ENCODE measurements around the gene MAG. TPM values are rescaled to one million over a fixed set of nuclear protein-coding genes. Genes with fewer than 3 reads are reported as not detected.

The MAG gene
- total and polyA plus RNA-seq, 3 donors from 2014 or later = 5.4 to 18.4 (median 10.8) TPM

GRCh38 chr19:35306473-35307246 is 14.7 kb downstream of the MAG start:
- no peak for TF ChIP-seq CTCF (IDR thresholded peaks at IDR 0.05)
- no peak for TF ChIP-seq POLR2A (IDR thresholded peaks at IDR 0.05)
- Histone ChIP-seq H3K4me1 (peaks cover 36% of the 10 kb centered on the region), H3K9me3 (no peaks in the 10 kb centered on the region), H3K4me3 (no peak overlapping the region), H3K36me3 (ENCODE audit: low read depth, missing control alignments) (no peaks in the 10 kb centered on the region), H3K27ac (no peak overlapping the region), H3K27me3 (no peaks in the 10 kb centered on the region)
- intact Hi-C loops (cut with DNase I; ENCODE audit: low total_unique reads) = no loop called here
- DNase-seq = no peak
- 90 to 95% methylated on average over 20 of the region's 20 CpGs for WGBS, 2 donors

GRCh38 chr19:35307931-35308330 is 16.0 kb downstream of the MAG start:
- Histone ChIP-seq H3K4me1 (peaks cover 43% of the 10 kb centered on the region), H3K9me3 (no peaks in the 10 kb centered on the region), H3K36me3 (ENCODE audit: low read depth, missing control alignments) (no peaks in the 10 kb centered on the region), H3K27ac (peak overlapping the region in 1 of 2 donors; percentile 56), H3K4me3 (no peak overlapping the region), H3K27me3 (no peaks in the 10 kb centered on the region)
- TF ChIP-seq CTCF (IDR thresholded peaks at IDR 0.05) = no peak
- TF ChIP-seq POLR2A (IDR thresholded peaks at IDR 0.05) = no peak
- 40 to 44% methylated on average over 10 of the region's 10 CpGs for WGBS, 2 donors
- peak; percentile 31 for DNase-seq
- intact Hi-C loops (cut with DNase I; ENCODE audit: low total_unique reads) = no loop called here

- TF ChIP-seq POLR2A (IDR thresholded peaks at IDR 0.05) (no peak), CTCF (IDR thresholded peaks at IDR 0.05) (no peak)
- no peak for DNase-seq
- H3K9me3 ChIP-seq = no peaks in the 10 kb centered on the region
- H3K4me1 ChIP-seq = peaks cover 43% of the 10 kb centered on the region
- intact Hi-C loops (cut with DNase I; ENCODE audit: low total_unique reads) = no loop called here
- 53 to 58% methylated on average over 7 of the region's 7 CpGs for WGBS, 2 donors
- H3K27ac ChIP-seq = peak overlapping the region; percentile 63 to 80
- H3K27me3 ChIP-seq = no peaks in the 10 kb centered on the region
- H3K4me3 ChIP-seq = no peak overlapping the region
- no peaks in the 10 kb centered on the region for H3K36me3 ChIP-seq (ENCODE audit: low read depth, missing control alignments)
Observed at GRCh38 chr19:35308910-35309309, 16.9 kb downstream of the MAG start.

GRCh38 chr19:35309481-35310279 is 17.7 kb downstream of the MAG start:
- intact Hi-C loops (cut with DNase I; ENCODE audit: low total_unique reads) = no loop called here
- peak; percentile 90 for DNase-seq
- WGBS, 2 donors = 6 to 14% methylated on average over 9 to 47 of the region's 47 CpGs
- peak overlapping the region; percentile 63 to 80 for H3K27ac ChIP-seq
- H3K4me3 ChIP-seq = peak overlapping the region in 1 of 2 donors; percentile 12
- TF ChIP-seq CTCF (IDR thresholded peaks at IDR 0.05) (no peak), POLR2A (IDR thresholded peaks at IDR 0.05) (no peak)
- no peaks in the 10 kb centered on the region for H3K27me3 ChIP-seq
- peaks cover 43% of the 10 kb centered on the region for H3K4me1 ChIP-seq
- no peaks in the 10 kb centered on the region for H3K9me3 ChIP-seq
- H3K36me3 ChIP-seq (ENCODE audit: low read depth, missing control alignments) = no peaks in the 10 kb centered on the region
